ENCODE data around the gene CELF2. TPM values are rescaled to one million over a fixed set of nuclear protein-coding genes. Genes with fewer than 3 reads are reported as not detected.

Gene CELF2
- total and polyA plus RNA-seq, 2 of the 4 experiments (the other 2 are of a cell fraction), result 3.5 to 6.6 TPM

- CTCF ChIA-PET, result interaction anchor here (0.6 to 1.0 kb wide), 2 partner anchors 121 to 557 kb away, joined by 3 to 6 read pairs; no protein-coding TSS in a partner anchor
- H2BK20ac ChIP-seq (ENCODE audit: low read depth, low read length), result no peak overlapping the region
- intact Hi-C loops (cut with micrococcal nuclease), result no loop called here
Observed at GRCh38 chr10:11285171-11285570, 267.5 kb downstream of the CELF2 start.

More at GRCh38 chr10:11285171-11285570, 267.5 kb downstream of the CELF2 start:
- Histone ChIP-seq H3K23ac (ENCODE audit: low read depth, low read length) (no peak overlapping the region), H2AFZ (replicated peaks; ENCODE audit: low read length, poor library complexity) (peak overlapping the region; percentile 19), H3K4me1 (ENCODE audit: control insufficient read depth, insufficient read depth, low read length) (no peaks in the 10 kb centered on the region), H3K9me3 (ENCODE audit: control insufficient read depth, insufficient read depth, low read length) (peaks cover 7% of the 10 kb centered on the region), H4K5ac (ENCODE audit: low read depth, low read length) (no peak overlapping the region), H3K27ac (ENCODE audit: insufficient read depth, low read length) (no peak overlapping the region), H3K9me1 (ENCODE audit: insufficient read depth, low read length) (no peaks in the 10 kb centered on the region), H2AK5ac (ENCODE audit: low read depth, low read length) (no peak overlapping the region), H3K27me3 (ENCODE audit: control insufficient read depth, insufficient read depth, low read length) (no peaks in the 10 kb centered on the region), H2AK9ac (replicated peaks; ENCODE audit: low read depth, low read length, poor library complexity) (no peak overlapping the region), H3K36me3 (ENCODE audit: control insufficient read depth, insufficient read depth, low read length) (no peaks in the 10 kb centered on the region), H3K18ac (ENCODE audit: low read depth, low read length) (no peak overlapping the region), H3K9ac (ENCODE audit: low read depth, low read length) (no peak overlapping the region), H3K56ac (ENCODE audit: extremely low read depth, insufficient read depth, low read length) (no peak overlapping the region), H3K4ac (ENCODE audit: low read depth, low read length) (no peak overlapping the region), H3K4me2 (ENCODE audit: low read depth, low read length) (no peak overlapping the region), H2BK5ac (ENCODE audit: low read depth, low read length, poor library complexity, severe bottlenecking) (no peak overlapping the region), H4K8ac (ENCODE audit: low read depth in 2 of 2, low read length in 2 of 2) (no peak overlapping the region), H2BK120ac (ENCODE audit: low read depth, low read length) (no peak overlapping the region), H3K14ac (replicated peaks; ENCODE audit: low read depth, low read length) (no peak overlapping the region), H3K79me1 (ENCODE audit: low read depth in 1 of 2, low read length in 2 of 2) (no peaks in the 10 kb centered on the region), H4K91ac (ENCODE audit: insufficient read depth, low read depth, low read length) (no peak overlapping the region), H3K4me3 (ENCODE audit: insufficient read depth, low read depth, low read length) (no peak overlapping the region), H2BK15ac (ENCODE audit: low read depth, low read length) (no peak overlapping the region), H4K20me1 (ENCODE audit: insufficient read depth, low read length) (no peaks in the 10 kb centered on the region)
- no CpG with 5 or more reads among the region's 4 CpGs for WGBS, 2 experiments (ENCODE audit: extremely low coverage in 2 of 2, insufficient read length in 1 of 2)
- in situ Hi-C loops (cut with MboI; ENCODE audit: low sequenced_read_pairs), result no loop called here
- no peak for TF ChIP-seq CEBPB (IDR thresholded peaks at IDR 0.05; ENCODE audit: low read depth, low read length)
- no peak for TF ChIP-seq RCOR1 (IDR thresholded peaks at IDR 0.05; ENCODE audit: insufficient replicate concordance, low read length)
- TF ChIP-seq MXI1 (IDR thresholded peaks at IDR 0.05; ENCODE audit: borderline replicate concordance, low read depth, low read length), result no peak
- no peak for TF ChIP-seq SMC3 (IDR thresholded peaks at IDR 0.05; ENCODE audit: low read depth, low read length)
- no peak for TF ChIP-seq MAZ (IDR thresholded peaks at IDR 0.05; ENCODE audit: borderline replicate concordance, low read depth, low read length)
- TF ChIP-seq RFX5 (IDR thresholded peaks at IDR 0.05; ENCODE audit: low read depth, low read length), result no peak
- dilution Hi-C loops (cut with HindIII; ENCODE audit: low sequenced_read_pairs, unreplicated experiment), result no loop called here
- DNase-seq, result no peak
- POLR2A ChIA-PET (ENCODE audit: unreplicated experiment), result no interaction called here
- no TSS peak for BruUV-seq (replicated peaks)
- ATAC-seq (ENCODE audit: low read depth), result no peak
